ENCODE data around the gene MED20.

MED20 gene

DNA sequence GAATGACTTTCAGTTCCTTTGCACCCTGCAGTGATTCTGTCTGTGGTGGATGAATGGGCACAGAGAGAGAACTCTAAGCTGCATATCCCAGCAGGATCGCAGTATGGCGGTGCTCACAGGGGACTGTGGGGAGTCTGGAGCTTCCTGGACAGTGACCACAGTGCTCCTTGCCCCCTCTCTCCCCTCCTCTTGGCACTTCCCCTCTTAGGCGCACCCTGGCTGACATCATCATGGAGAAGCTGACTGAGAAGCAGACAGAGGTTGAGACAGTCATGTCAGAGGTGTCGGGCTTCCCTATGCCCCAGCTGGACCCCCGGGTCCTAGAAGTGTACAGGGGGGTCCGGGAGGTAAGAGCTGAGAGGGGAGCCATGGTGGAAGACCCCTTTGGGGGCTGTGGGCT lies 9.0 kb upstream of the MED20 start:
- H3K27ac ChIP-seq (replicated peaks): no peak overlapping the region
- H3K4me3 ChIP-seq (replicated peaks; ENCODE audit: insufficient read depth, low read length): no peak overlapping the region
- DNase-seq (ENCODE audit: low read depth in 1 of 2, low spot score in 1 of 2): peak in 1 of 2 experiments; percentile 5
- TF ChIP-seq, protein P1, sequence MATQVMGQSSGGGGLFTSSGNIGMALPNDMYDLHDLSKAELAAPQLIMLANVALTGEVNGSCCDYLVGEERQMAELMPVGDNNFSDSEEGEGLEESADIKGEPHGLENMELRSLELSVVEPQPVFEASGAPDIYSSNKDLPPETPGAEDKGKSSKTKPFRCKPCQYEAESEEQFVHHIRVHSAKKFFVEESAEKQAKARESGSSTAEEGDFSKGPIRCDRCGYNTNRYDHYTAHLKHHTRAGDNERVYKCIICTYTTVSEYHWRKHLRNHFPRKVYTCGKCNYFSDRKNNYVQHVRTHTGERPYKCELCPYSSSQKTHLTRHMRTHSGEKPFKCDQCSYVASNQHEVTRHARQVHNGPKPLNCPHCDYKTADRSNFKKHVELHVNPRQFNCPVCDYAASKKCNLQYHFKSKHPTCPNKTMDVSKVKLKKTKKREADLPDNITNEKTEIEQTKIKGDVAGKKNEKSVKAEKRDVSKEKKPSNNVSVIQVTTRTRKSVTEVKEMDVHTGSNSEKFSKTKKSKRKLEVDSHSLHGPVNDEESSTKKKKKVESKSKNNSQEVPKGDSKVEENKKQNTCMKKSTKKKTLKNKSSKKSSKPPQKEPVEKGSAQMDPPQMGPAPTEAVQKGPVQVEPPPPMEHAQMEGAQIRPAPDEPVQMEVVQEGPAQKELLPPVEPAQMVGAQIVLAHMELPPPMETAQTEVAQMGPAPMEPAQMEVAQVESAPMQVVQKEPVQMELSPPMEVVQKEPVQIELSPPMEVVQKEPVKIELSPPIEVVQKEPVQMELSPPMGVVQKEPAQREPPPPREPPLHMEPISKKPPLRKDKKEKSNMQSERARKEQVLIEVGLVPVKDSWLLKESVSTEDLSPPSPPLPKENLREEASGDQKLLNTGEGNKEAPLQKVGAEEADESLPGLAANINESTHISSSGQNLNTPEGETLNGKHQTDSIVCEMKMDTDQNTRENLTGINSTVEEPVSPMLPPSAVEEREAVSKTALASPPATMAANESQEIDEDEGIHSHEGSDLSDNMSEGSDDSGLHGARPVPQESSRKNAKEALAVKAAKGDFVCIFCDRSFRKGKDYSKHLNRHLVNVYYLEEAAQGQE (IDR thresholded peaks at IDR 0.05; ENCODE audit: insufficient replicate concordance, low read depth): no peak
- TF ChIP-seq SPI1 (IDR thresholded peaks at IDR 0.05; ENCODE audit: borderline replicate concordance, low read depth): peak; percentile 30; the same call in 1 of the 2 replicates
- no peak for TF ChIP-seq POLR2AphosphoS5 (IDR thresholded peaks at IDR 0.05; ENCODE audit: low read depth)
- TF ChIP-seq GABPA (IDR thresholded peaks at IDR 0.05; ENCODE audit: low read depth): no peak
- no peaks in the 10 kb centered on the region for H3K27me3 ChIP-seq (ENCODE audit: insufficient read depth, poor library complexity, severe bottlenecking)

DNA sequence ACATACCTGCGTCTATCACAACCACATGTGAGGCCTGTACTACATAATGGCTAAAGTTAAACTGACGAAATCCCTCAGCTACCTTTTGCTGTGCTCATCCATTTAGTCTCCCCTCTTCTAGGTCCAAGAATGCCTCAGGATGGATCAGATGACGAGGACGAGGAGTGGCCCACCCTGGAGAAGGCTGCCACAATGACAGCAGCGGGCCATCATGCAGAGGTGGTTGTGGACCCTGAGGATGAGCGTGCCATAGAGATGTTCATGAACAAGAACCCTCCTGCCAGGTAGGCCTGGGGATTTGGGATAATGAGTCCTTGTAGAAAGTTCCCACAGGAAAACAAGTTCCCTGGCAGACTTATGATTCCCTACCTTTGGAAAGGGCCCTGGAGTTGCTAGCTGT lies 6.3 kb upstream of the MED20 start:
- Histone ChIP-seq H3K27ac (replicated peaks) (no peak overlapping the region), H3K27me3 (ENCODE audit: insufficient read depth, poor library complexity, severe bottlenecking) (no peaks in the 10 kb centered on the region), H3K4me3 (replicated peaks; ENCODE audit: insufficient read depth, low read length) (no peak overlapping the region)
- DNase-seq (ENCODE audit: low read depth in 1 of 2, low spot score in 1 of 2): no peak
- TF ChIP-seq, protein P2, sequence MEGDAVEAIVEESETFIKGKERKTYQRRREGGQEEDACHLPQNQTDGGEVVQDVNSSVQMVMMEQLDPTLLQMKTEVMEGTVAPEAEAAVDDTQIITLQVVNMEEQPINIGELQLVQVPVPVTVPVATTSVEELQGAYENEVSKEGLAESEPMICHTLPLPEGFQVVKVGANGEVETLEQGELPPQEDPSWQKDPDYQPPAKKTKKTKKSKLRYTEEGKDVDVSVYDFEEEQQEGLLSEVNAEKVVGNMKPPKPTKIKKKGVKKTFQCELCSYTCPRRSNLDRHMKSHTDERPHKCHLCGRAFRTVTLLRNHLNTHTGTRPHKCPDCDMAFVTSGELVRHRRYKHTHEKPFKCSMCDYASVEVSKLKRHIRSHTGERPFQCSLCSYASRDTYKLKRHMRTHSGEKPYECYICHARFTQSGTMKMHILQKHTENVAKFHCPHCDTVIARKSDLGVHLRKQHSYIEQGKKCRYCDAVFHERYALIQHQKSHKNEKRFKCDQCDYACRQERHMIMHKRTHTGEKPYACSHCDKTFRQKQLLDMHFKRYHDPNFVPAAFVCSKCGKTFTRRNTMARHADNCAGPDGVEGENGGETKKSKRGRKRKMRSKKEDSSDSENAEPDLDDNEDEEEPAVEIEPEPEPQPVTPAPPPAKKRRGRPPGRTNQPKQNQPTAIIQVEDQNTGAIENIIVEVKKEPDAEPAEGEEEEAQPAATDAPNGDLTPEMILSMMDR (IDR thresholded peaks at IDR 0.05; ENCODE audit: insufficient read depth, low read length): no peak
- TF ChIP-seq SPI1 (IDR thresholded peaks at IDR 0.05; ENCODE audit: borderline replicate concordance, low read depth): no peak
- TF ChIP-seq POLR2AphosphoS5 (IDR thresholded peaks at IDR 0.05; ENCODE audit: low read depth): no peak
- TF ChIP-seq GABPA (IDR thresholded peaks at IDR 0.05; ENCODE audit: low read depth): no peak
- TF ChIP-seq, protein P1 (IDR thresholded peaks at IDR 0.05; ENCODE audit: insufficient replicate concordance, low read depth): no peak

DNA sequence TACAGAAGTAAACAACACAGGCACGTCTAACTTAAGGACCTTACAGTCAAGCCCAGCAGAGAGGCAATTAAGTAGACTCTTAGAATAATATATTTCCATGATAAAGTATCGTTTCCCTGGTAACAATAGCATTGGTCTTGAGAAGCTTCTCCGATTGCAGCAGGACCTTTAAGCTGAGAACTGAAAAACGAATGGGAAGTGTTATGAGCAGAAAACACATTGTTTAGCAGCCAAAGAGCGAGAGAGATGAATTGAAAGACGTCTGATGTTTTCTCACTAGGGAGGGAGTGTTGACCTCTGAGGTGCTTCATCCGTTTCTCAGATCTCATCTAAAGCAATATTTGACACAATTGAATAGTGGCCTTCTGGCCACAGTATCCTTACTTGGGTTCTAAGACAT lies 1.2 kb upstream of the MED20 start:
- Histone ChIP-seq H3K4me3 (replicated peaks; ENCODE audit: insufficient read depth, low read length) (peak overlapping the region; percentile 91), H3K27ac (replicated peaks) (peak overlapping the region; percentile 93), H3K27me3 (ENCODE audit: insufficient read depth, poor library complexity, severe bottlenecking) (no peaks in the 10 kb centered on the region)
- no peak for DNase-seq (ENCODE audit: low read depth in 1 of 2, low spot score in 1 of 2)
- TF ChIP-seq, protein P2 (IDR thresholded peaks at IDR 0.05; ENCODE audit: insufficient read depth, low read length): no peak
- no peak for TF ChIP-seq SPI1 (IDR thresholded peaks at IDR 0.05; ENCODE audit: borderline replicate concordance, low read depth)
- TF ChIP-seq GABPA (IDR thresholded peaks at IDR 0.05; ENCODE audit: low read depth): no peak
- TF ChIP-seq, protein P1 (IDR thresholded peaks at IDR 0.05; ENCODE audit: insufficient replicate concordance, low read depth): no peak
- no peak for TF ChIP-seq POLR2AphosphoS5 (IDR thresholded peaks at IDR 0.05; ENCODE audit: low read depth)
